Measurements from ENCODE around the gene GLIS2. TPM values are rescaled to one million over a fixed set of nuclear protein-coding genes. Genes with fewer than 3 reads are reported as not detected.

Gene GLIS2
- total RNA-seq, 1 donor, result under 0.01 TPM

DNA sequence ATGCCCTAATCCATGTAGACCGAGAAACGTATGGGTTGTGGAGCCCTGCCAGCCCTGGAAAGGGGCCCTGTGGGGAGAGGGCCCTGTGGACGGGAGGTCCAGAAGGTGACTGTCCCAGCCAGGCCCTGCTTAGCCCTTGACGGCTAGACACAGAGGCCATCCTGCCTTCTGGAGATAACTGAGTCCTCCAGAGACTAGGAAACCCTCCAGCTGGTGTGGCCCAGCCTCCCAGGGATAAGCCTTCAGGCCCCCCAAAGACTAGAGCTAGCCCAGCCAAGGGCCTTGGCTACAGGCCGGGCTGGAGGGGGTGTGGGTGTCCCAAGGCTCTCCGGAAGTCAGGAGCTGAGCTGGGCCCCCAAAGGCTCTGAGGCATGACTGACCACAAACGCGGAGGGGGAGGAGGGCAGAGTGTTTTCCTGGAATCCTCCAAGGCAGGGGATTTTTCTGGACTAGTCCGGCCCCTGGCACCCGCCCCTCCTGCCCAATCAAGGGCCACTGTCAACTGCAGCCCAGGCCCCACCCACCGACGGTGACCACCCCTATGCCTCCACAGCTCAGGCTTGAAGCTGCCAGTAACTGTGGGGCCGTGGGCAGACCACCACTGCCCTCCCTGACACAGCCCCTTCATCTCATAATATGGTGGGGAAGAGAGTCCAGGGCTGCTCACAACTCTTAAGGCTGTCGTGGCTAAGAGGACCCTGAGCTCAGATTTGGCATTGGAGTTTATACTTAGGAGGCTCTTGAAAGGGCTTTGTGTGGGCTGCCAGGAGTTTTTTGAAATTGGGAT lies 54.9 kb downstream of the GLIS2 start:
- H3K27me3 ChIP-seq (ENCODE audit: insufficient read depth, low read length), result no peaks in the 10 kb centered on the region
- no peak overlapping the region for H3K4me3 ChIP-seq (ENCODE audit: low read length)
- no peaks in the 10 kb centered on the region for H3K9me3 ChIP-seq (ENCODE audit: low read depth, low read length)
- H3K4me1 ChIP-seq (ENCODE audit: insufficient read depth, low read length), result peaks cover 25% of the 10 kb centered on the region

DNA sequence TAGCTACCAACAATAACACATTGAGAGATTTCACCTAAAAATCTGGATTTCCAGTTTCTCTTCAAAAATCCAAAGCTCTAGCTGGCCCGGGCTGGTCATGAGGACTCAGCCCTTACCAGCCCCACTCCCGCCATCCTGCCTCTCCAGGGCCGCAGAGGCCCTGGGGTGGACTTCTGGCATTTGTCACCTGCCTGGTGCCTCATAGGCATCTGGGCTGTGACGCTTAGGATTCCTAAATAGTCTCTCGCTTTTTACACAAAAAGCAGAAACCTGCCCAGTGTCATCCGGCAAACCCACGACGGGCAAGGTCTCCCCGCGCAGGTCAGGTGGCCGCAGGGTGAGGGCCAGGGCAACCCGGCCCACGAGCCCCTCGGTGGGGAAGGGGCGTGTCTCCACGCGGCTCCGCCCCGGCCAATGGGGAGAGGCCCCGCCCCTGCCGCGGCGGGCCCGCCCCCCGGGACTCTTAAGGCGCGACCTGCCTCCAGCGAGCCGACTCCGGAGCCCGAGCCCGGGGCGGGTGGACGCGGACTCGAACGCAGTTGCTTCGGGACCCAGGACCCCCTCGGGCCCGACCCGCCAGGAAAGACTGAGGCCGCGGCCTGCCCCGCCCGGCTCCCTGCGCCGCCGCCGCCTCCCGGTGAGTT lies 55.6 kb downstream of the GLIS2 start, which contains the start of gene VASN:
Gene VASN, plus strand, starts transcription at position 492 of the 644 bp plus-strand sequence. CDS start 9,030 bp downstream, outside the sequence.
- H3K4me1 ChIP-seq (ENCODE audit: insufficient read depth, low read length), result peaks cover 25% of the 10 kb centered on the region
- H3K9me3 ChIP-seq (ENCODE audit: low read depth, low read length), result no peaks in the 10 kb centered on the region
- no peak within 1 kb of the TSS for H3K4me3 ChIP-seq (ENCODE audit: low read length)
- no peaks in the 10 kb centered on the region for H3K27me3 ChIP-seq (ENCODE audit: insufficient read depth, low read length)

DNA sequence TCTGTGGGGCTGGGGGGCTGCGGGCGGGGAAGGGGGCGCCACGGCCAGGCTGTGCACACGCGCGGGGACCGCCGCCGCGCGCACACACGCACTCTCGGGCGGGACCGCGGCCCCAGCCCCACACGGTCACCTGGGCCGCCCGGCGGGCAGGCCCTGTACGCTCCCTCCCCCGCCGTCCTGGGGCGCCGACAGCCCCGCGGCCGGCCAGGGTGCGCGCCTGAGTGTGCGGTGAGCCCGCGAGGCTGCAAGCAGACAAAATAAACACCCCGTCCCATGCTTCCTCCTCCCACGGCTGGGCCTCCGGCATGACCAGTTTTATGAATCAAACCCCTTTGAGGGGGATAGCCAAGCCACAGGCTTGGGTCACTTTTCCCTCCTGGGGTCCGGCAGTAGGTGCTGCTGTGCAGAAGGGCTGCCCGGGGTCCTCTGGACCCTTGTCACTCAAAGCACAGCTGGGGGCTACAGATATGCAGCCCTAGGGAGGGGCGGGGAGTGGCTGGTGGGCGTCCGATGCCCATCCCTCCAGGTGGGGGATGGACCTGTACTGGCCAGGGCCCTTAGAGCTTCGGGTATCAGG lies 56.2 kb downstream of the GLIS2 start:
- Histone ChIP-seq H3K4me3 (ENCODE audit: low read length) (no peak overlapping the region), H3K4me1 (ENCODE audit: insufficient read depth, low read length) (peaks cover 25% of the 10 kb centered on the region), H3K9me3 (ENCODE audit: low read depth, low read length) (no peaks in the 10 kb centered on the region), H3K27me3 (ENCODE audit: insufficient read depth, low read length) (no peaks in the 10 kb centered on the region)

DNA sequence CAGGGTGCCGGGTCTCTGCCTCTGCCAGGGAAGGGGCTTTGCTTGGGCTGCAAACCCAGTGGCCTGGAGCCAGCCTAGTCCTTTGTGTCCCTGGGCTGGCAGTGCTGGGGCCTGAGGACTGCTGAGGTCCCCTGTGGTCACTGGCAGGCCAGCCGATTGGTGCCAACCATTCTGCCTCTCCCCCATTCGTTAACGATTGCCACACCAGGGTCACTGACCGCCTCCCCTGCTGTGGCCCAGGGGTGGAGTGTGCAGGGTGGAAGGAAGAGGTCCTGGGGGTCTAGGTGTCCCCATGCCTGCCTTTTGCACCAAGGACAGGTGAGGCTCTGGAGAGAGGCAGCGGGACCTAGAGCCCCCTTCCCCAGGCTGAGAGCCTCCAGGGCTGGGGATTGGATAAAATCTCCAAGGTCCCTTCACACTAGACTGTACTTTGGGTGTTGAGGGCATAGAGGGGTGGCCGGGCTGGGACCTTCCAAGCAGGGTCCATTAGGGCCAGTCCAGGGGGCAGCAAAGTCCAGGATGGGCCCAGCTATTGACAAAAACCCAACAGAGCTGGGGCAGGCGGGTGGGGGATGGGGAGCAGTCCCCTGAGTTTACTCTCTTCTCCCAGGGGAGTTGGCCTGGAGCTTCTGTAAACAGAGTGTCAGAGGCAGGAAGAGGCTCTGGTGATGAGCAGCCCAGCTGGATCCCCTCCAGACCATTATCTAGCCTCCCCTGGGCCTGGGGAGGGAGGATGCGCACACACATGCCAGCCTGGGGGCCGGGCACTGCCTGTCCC lies 56.9 kb downstream of the GLIS2 start:
- Histone ChIP-seq H3K9me3 (ENCODE audit: low read depth, low read length) (no peaks in the 10 kb centered on the region), H3K4me3 (ENCODE audit: low read length) (no peak overlapping the region), H3K27me3 (ENCODE audit: insufficient read depth, low read length) (no peaks in the 10 kb centered on the region), H3K4me1 (ENCODE audit: insufficient read depth, low read length) (peaks cover 25% of the 10 kb centered on the region)

DNA sequence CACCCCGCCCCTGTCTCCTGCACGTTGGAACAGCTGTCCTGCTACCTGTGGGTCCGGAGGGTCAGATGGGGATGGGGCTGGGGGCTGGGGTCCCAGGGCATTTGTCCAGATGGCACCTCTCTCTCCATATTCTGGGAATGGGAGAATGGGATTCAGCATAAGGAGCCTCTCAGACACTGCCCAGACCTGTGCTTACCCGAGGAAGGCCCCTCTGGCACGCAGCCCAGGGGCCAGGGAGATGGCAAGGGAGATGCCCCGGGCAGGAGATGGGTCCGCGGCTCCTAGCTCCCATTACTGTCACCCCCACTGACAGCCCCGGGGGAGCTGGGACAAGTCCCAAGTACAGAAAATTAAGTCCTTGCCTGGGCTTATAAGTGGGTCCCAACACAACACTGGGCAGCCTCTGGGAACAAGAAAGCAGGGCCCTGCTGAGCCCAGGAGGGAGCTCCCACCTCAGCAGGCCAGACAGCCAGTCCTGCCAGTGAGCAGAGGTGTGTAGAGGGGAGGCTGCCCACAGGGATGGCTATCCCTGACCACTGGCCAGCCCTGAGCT lies 57.6 kb downstream of the GLIS2 start:
- no peak overlapping the region for H3K4me3 ChIP-seq (ENCODE audit: low read length)
- H3K4me1 ChIP-seq (ENCODE audit: insufficient read depth, low read length), result peaks cover 25% of the 10 kb centered on the region
- no peaks in the 10 kb centered on the region for H3K9me3 ChIP-seq (ENCODE audit: low read depth, low read length)
- H3K27me3 ChIP-seq (ENCODE audit: insufficient read depth, low read length), result no peaks in the 10 kb centered on the region

DNA sequence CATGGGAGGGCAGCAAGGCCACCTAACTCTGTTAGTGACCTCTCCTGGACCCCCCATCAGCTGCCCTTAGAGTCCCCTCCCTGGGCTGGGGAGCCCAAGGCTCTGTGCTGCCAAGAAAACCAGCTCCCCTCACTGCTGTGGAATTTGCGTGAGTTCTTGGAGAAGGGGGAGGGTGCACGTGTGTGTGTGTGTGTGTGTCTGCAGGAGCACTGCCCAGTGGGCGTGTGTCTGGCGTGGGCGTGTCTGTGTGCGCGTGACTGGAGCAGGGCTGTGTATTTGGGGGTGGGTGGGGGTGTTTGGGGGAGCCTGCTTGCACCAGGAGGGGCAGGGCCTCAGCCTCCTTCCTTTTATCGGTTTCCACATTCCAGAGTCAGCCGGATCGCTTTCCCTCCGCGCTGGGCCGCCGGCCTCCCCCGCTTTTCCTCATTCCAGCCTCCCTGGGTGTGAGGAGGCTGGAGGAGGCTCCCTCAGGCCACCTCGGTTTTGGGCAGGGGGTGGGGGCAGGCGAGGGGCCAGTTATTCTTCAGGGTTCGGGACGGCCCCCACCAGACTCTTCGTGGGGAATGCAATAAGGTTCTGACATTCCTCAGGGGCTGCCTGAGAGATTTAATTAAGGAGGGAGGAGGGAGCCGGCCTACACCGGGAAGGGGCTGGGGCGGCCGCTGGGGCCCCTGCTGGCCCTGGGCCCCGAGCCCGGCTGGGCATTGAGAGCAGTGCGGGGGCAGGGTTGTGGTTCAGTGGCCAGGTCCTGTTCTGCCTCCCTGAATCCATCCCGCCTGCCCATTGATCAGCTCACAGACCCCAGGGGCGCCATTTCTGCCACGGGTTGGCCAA lies 58.3 kb downstream of the GLIS2 start:
- Histone ChIP-seq H3K4me3 (ENCODE audit: low read length) (no peak overlapping the region), H3K9me3 (ENCODE audit: low read depth, low read length) (no peaks in the 10 kb centered on the region), H3K27me3 (ENCODE audit: insufficient read depth, low read length) (no peaks in the 10 kb centered on the region), H3K4me1 (ENCODE audit: insufficient read depth, low read length) (peaks cover 25% of the 10 kb centered on the region)

DNA sequence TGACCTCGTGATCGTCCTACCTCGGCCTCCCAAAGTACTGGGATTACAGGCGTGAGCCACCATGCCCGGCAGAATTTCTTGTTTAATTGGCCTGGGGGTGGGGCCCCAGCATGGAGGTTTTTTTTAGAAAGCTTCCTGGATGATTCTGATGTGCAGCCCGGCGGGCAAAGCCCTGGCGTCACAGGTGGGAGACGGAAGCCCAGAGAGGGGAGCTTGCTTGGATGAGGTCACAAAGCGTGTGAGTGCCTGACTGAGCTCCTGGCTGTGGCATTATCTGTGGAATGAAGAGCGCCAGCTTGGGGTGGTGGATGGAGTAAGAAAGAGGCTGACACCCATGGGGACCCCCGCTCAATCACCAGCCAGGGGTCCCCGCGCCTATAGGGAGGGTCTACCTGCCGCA lies 59.9 kb downstream of the GLIS2 start:
- Histone ChIP-seq H3K27me3 (ENCODE audit: insufficient read depth, low read length) (no peaks in the 10 kb centered on the region), H3K4me1 (ENCODE audit: insufficient read depth, low read length) (peaks cover 25% of the 10 kb centered on the region)

DNA sequence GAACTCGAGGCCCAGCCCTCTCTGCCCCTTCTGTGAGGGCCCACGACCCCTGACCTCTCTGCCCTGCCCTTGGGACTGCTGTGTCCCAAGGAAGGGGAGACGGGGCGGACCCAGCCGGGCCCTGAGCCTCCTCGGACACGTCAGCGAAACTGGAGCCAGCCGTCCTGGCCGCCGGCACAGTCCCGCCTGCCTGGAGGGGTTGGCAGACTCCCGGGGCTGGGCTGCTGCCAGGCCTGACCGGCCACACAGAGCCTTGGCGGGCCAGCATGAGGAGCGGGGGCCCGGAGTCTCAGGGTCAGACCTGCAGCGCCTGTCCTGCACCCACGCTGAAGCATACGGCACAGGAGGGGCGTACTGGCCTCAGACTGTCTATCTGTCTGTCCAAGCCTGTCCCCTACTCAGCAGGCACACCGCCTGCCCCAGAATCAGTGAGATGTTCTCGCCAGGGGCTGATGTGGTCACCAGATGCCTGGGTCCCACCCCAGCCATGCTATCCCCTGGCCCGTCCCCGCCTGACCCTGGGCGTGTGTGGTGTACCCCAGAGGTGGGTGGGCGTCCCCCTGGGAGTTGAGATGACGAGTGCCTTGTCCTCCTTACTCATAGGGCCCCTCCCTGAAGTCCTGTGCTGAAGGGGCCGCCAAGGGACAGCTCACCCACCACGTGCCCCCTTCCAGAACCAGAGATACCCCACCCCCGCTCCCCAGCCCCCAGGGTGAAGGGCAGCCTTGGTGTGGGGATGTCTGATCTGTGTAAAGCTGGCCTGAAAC lies 60.4 kb downstream of the GLIS2 start:
- Histone ChIP-seq H3K4me1 (ENCODE audit: insufficient read depth, low read length) (peaks cover 22% of the 10 kb centered on the region), H3K4me3 (ENCODE audit: low read length) (no peak overlapping the region), H3K9me3 (ENCODE audit: low read depth, low read length) (no peaks in the 10 kb centered on the region), H3K27me3 (ENCODE audit: insufficient read depth, low read length) (no peaks in the 10 kb centered on the region)

More for the DNA sequence above, 59.9 kb downstream of the GLIS2 start:
- no peaks in the 10 kb centered on the region for H3K9me3 ChIP-seq (ENCODE audit: low read depth, low read length)
- no peak overlapping the region for H3K4me3 ChIP-seq (ENCODE audit: low read length)

DNA sequence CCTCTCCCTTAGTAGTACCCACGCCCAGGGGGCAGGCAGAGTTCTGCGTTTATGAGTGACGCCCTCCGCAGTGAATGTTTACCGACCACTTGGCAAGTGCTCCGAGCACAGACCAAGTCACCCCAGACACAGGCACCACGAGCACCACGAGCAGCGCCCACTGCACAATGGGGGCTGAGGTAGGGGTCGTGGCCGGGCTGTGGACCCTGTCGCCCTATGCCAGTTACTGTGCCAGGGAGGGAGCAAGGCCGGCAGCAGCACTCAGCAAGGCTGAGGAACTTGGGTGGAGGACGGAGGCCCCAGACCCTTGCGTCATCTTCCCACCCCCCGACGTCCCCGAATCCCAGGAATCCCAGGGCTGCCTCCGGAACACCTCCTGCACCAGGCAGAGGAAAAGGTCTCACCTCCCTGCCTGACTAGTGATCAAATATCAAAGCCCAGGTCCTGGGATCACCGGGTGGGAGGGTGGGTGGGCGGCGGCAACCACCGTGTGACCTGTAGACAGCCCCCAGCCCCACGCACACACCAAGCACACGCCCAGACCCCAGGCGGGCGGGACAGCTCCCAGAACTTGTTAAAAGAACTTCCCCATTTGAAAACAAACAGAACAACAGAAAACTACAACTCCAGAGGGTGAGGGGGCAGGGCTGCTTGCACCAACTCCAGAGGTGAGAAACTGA lies 61.2 kb downstream of the GLIS2 start:
- Histone ChIP-seq H3K4me1 (ENCODE audit: insufficient read depth, low read length) (peaks cover 17% of the 10 kb centered on the region), H3K4me3 (ENCODE audit: low read length) (no peak overlapping the region), H3K27me3 (ENCODE audit: insufficient read depth, low read length) (no peaks in the 10 kb centered on the region), H3K9me3 (ENCODE audit: low read depth, low read length) (no peaks in the 10 kb centered on the region)

DNA sequence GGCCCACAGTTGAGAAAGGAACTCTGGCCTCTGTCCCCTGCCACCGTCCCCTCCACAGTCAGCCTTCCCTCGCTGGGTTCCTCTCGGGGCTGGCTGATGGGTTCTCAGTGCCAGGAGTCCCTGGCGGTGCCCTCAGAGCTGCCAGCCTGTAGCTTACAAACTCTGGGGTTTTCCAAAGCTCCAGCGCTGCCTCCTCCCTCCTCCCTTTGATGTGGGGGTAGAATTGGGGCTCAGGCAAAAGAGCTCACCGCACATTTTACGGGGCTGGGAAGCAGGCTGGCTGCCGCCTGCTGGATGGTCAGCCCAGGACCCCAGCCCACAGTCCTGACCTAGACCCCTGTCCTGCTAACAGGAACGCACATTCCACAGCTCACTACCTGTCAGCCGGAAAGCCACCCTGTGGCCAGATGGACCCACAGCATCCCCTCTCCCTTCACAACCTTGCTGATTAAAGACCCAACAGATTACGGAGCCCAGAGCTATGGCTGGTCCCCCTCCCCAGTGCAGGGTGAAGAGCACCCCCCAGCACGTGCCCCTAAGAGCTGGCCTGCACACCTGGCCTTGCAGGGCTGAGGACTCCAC lies 61.8 kb downstream of the GLIS2 start:
- Histone ChIP-seq H3K4me3 (ENCODE audit: low read length) (no peak overlapping the region), H3K4me1 (ENCODE audit: insufficient read depth, low read length) (peaks cover 11% of the 10 kb centered on the region), H3K27me3 (ENCODE audit: insufficient read depth, low read length) (no peaks in the 10 kb centered on the region), H3K9me3 (ENCODE audit: low read depth, low read length) (no peaks in the 10 kb centered on the region)

DNA sequence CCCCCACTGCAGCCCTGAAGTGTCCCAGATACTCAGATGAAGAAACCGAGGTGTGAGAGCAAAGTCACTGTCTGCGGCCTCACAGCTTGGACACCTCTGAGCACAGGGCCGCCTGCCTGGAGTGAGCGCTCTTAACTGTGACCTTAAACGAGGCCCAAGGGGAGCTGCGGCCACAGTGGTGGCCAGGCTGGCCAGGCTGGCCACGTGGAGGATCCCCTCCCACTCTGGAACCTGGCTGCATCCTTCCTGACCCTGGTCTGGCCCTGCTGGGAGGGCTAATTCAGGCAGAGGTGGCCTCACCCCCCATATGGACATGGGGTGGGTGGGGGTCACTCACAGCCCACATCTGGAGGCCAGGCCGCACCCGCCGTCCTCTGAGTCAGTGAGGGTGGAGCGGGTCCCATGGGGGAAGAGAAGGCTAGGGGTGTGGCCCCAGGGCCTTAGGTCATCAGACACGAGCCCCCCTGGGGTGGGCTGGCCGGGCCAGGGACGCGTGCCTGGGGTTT lies 62.3 kb downstream of the GLIS2 start:
- no peaks in the 10 kb centered on the region for H3K9me3 ChIP-seq (ENCODE audit: low read depth, low read length)
- H3K4me1 ChIP-seq (ENCODE audit: insufficient read depth, low read length), result peaks cover 6% of the 10 kb centered on the region
- H3K27me3 ChIP-seq (ENCODE audit: insufficient read depth, low read length), result no peaks in the 10 kb centered on the region
- no peak overlapping the region for H3K4me3 ChIP-seq (ENCODE audit: low read length)

DNA sequence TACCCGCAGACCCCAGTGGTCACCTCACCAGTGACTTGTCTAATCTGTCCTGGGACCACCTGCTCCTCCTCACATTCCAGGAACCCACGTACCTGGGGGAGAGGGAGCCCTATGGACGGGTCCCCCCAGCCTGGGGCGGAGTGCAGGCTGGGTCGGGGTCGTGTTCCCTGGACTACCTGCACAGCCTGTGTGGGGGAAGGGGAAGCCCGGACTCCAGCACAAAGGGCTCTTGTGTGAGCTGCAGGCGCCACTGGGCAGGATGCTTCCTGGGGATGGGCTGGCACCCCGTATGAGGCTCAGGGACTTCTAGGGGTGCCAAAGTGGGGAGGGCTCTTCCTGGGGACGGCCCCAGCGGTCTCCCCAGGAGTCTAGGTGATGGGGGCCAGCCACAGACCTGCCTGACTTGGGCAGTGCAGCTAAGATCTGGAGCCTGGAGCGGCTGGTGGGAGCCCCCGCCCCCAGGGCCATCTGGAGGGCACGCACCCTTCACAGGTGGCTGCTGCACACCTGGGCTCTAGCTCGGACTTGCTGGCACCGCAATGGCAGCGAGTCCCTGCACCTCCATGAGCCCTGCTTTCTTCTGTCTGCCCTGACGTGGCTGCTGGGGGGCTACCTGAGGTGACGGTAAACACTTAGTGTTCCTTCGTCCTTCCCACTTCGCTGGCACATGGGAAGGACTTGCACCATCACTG lies 63.3 kb downstream of the GLIS2 start:
- Histone ChIP-seq H3K4me3 (ENCODE audit: low read length) (no peak overlapping the region), H3K27me3 (ENCODE audit: insufficient read depth, low read length) (no peaks in the 10 kb centered on the region)

More for the DNA sequence above, 63.3 kb downstream of the GLIS2 start:
- Histone ChIP-seq H3K9me3 (ENCODE audit: low read depth, low read length) (no peaks in the 10 kb centered on the region), H3K4me1 (ENCODE audit: insufficient read depth, low read length) (no peaks in the 10 kb centered on the region)
